ENCODE measurements around the gene LRMDA. TPM values are rescaled to one million over a fixed set of nuclear protein-coding genes. Genes with fewer than 3 reads are reported as not detected.

Gene LRMDA
- total and polyA plus RNA-seq, 2 of the 8 experiments (the other 6 are each of a cell fraction or from before 2014, with no cell fraction given) = 0.86 to 2.8 TPM

GRCh38 chr10:76488602-76489001 lies 1057.2 kb downstream of the LRMDA start:
- Histone ChIP-seq H3K18ac (ENCODE audit: extremely low read depth, low read length) (no peak overlapping the region), H3K4me2 (ENCODE audit: insufficient read depth in 1 of 2, low read depth in 2 of 2, low read length in 2 of 2) (no peak overlapping the region), H3K27me3 (replicated peaks in 1 of 4; ENCODE audit: control insufficient read depth in 3 of 4, extremely low read depth in 1 of 4, insufficient read depth in 3 of 4, low read length in 3 of 4) (no peaks in the 10 kb centered on the region), H2AFZ (ENCODE audit: low read length) (no peak overlapping the region), H3K9ac (replicated peaks in 1 of 4; ENCODE audit: extremely low read depth in 1 of 4, low read depth in 3 of 4, low read length in 3 of 4) (no peak overlapping the region), H2BK12ac (ENCODE audit: low read depth, low read length) (no peak overlapping the region), H4K5ac (ENCODE audit: insufficient read length, low read depth, low read length) (no peak overlapping the region), H3K27ac (ENCODE audit: low read depth, low read length) (no peak overlapping the region), H3K36me3 (ENCODE audit: control insufficient read depth in 2 of 4, insufficient read depth in 4 of 4, low read length in 3 of 4) (no peaks in the 10 kb centered on the region), H3K9me3 (ENCODE audit: insufficient read depth in 2 of 2, low read depth in 1 of 2, low read length in 1 of 2) (0 out of 4 replicates have a peak, but pooled peaks cover 0 to 11% of the 10 kb centered on the region in 2 experiments), H3K23ac (ENCODE audit: insufficient read length) (no peak overlapping the region), H3K23me2 (ENCODE audit: low read depth, low read length) (no peaks in the 10 kb centered on the region), H2BK20ac (ENCODE audit: low read length) (no peak overlapping the region), H2BK5ac (ENCODE audit: low read depth, low read length) (no peak overlapping the region), H3K4ac (replicated peaks; ENCODE audit: insufficient read length, low read depth, low read length) (no peak overlapping the region), H2AK5ac (ENCODE audit: low read depth, low read length) (no peak overlapping the region), H3K4me3 (ENCODE audit: extremely low read depth in 1 of 4, insufficient read depth in 2 of 4, low read depth in 3 of 4, low read length in 4 of 4) (no peak overlapping the region), H4K91ac (replicated peaks; ENCODE audit: insufficient read length, low read length) (no peak overlapping the region), H4K20me1 (replicated peaks in 1 of 2; ENCODE audit: control insufficient read depth in 1 of 2, insufficient read depth in 2 of 2, low read length in 2 of 2) (no peaks in the 10 kb centered on the region), H3K4me1 (replicated peaks in 1 of 4; ENCODE audit: control insufficient read depth in 3 of 4, insufficient read depth in 4 of 4, low read length in 3 of 4) (no peaks in the 10 kb centered on the region), H2BK15ac (ENCODE audit: low read length) (no peak overlapping the region), H3K56ac (replicated peaks; ENCODE audit: insufficient read length, low read depth, low read length) (no peak overlapping the region), H3K79me1 (ENCODE audit: low read depth, low read length) (no peaks in the 10 kb centered on the region), H4K8ac (ENCODE audit: extremely low read depth, insufficient read depth, low read length) (no peak overlapping the region), H2BK120ac (replicated peaks; ENCODE audit: low read depth, low read length) (no peak overlapping the region), H3K14ac (ENCODE audit: insufficient read length) (no peak overlapping the region), H3K79me2 (ENCODE audit: control insufficient read depth in 1 of 2, insufficient read depth in 2 of 2, low read length in 2 of 2) (no peaks in the 10 kb centered on the region)
- FAIRE-seq = no peak
- no peak for DNase-seq (ENCODE audit: low read depth in 1 of 2, low spot score in 2 of 2)
- 96% methylated on average over 1 of the region's 1 CpG; no CpG with 5 or more reads in 1 of the 2 experiments for WGBS, 2 experiments (ENCODE audit: extremely low coverage in 1 of 2, insufficient coverage in 1 of 2, insufficient read length in 1 of 2, insufficient replicate concordance in 2 of 2, low coverage in 1 of 2, low lambda C conversion rate in 2 of 2, missing lambda C conversion rate in 1 of 2)
- CTCF ChIA-PET (ENCODE audit: partially characterized antibody) = no interaction called here
- no peak for TF ChIP-seq EP300 (IDR thresholded peaks at IDR 0.05; ENCODE audit: borderline replicate concordance in 1 of 2, low read depth in 2 of 2, low read length in 2 of 2)
- TF ChIP-seq CTBP2 (IDR thresholded peaks at IDR 0.05; ENCODE audit: borderline replicate concordance, insufficient read depth, insufficient read length, low read length) = no peak
- no peak for TF ChIP-seq HDAC2 (IDR thresholded peaks at IDR 0.05; ENCODE audit: borderline replicate concordance in 1 of 2, low read depth in 2 of 2, low read length in 2 of 2)
- no peak for TF ChIP-seq EZH2 (IDR thresholded peaks at IDR 0.05; ENCODE audit: low read depth, low read length, severe bottlenecking)
- TF ChIP-seq SP2 (IDR thresholded peaks at IDR 0.05; ENCODE audit: low read length) = no peak
- no peak for TF ChIP-seq CBX8 (IDR thresholded peaks at IDR 0.05; ENCODE audit: borderline replicate concordance, low read depth, low read length)
- no peak for TF ChIP-seq CEBPB (IDR thresholded peaks at IDR 0.05; ENCODE audit: low read depth, low read length)
- TF ChIP-seq POLR2A (IDR thresholded peaks at IDR 0.05; ENCODE audit: control extremely low read depth in 1 of 2, low read depth in 2 of 2, low read length in 2 of 2) = no peak
- no peak for TF ChIP-seq SIX5 (IDR thresholded peaks at IDR 0.05; ENCODE audit: low read depth, low read length)
- POLR2A ChIA-PET (ENCODE audit: partially characterized antibody) = no interaction called here
